HT-29 (cell line): Measurements from ENCODE around the gene SPSB4. TPM values are rescaled to one million over a fixed set of nuclear protein-coding genes. Genes with fewer than 3 reads are reported as not detected.

Experiments used
- total RNA-seq: library from RNA; depleted of rRNA; stranded (reverse); fragments of >200 nt; shearing (Covaris generic); gene quantifications from 2 replicates; pipeline ENCODE4 v1.2.3, GENCODE V29; 2014; rRNA removed

SPSB4 gene
- total RNA-seq, 1 experiment from 2014 or later = not detected

Other genes starting within 250 kb of the SPSB4 start
- 55.9 and 56.9 TPM in 2 replicates for gene SLC25A36, start 109.5 kb upstream of the SPSB4 start, total RNA-seq
- 6.2 and 9.7 TPM in 2 replicates for gene PXYLP1, start 180.5 kb downstream of the SPSB4 start, total RNA-seq